ENCODE measurements around the gene PTH2R. TPM values are rescaled to one million over a fixed set of nuclear protein-coding genes. Genes with fewer than 3 reads are reported as not detected.
A peak's percentile ranks its signal among the peaks of the same experiment; 100 is the strongest.
"Not testable (repeated sequence)": the region's sequence is repeated elsewhere in the genome, so short reads cannot be mapped to it uniquely, and the experiment has no call there.

The PTH2R gene
- total and polyA plus RNA-seq, 2 experiments from 2014 or later, result 0.18 to 0.38 TPM

DNA sequence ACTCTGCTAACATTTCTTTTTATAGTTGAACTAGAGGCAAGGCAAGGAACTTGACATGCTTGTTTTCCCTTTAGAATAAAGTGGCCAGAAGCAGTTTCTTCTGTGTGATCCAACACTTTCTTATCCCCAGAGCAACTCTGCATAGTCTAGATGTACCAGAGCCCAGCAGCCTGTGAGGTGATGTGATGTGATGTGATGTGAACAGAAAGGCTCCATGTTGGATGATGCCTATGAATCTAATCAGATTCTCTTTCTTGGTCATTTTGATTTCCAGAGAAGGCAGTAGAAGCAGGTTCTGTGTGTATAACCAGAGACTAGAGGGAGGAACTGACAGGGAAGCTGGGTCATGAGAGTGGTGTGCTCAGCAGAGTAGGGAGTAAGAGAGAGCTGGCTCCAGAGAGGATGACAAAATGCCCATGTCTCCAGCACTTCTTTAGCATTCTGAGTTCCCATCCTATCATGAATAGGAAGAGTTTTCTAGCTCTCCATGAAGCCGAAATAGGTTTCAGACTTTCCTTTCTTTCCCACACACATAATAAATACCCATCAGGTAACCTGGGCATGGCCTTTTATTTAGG, 31.0 kb upstream of the PTH2R start:
- ATAC-seq, result peak; percentile 72

DNA sequence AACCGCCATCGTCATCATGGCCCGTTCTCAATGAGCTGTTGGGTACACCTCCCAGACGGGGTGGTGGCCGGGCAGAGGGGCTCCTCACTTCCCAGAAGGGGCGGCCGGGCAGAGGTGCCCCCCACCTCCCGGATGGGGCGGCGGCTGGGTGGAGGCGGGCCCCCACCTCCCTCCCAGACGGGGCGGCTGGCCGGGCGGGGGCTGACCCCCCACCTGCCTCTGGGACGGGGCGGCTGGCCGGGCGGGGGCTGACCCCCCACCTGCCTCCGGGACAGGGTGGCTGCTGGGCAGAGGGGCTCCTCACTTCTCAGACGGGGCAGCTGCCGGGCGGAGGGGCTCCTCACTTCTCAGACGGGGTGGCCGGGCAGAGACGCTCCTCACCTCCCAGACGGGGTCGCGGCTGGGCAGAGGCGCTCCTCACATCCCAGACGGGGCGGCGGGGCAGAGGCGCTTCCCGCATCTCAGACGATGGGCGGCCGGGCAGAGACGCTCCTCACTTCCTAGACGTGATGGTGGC, 29.2 kb upstream of the PTH2R start:
- peaks cover 15% of the 10 kb centered on the region for H3K4me1 ChIP-seq (ENCODE audit: insufficient read depth)
- H3F3A ChIP-seq (replicated peaks; ENCODE audit: low read depth); H3K27ac Mint-ChIP-seq; H3K4me2 ChIP-seq; ATAC-seq; H3K27ac ChIP-seq (ENCODE audit: low read depth); H3K27me3 ChIP-seq (ENCODE audit: insufficient read depth); H3K27me3 Mint-ChIP-seq (ENCODE audit: insufficient read depth, low read depth, poor library complexity); H3K79me2 ChIP-seq (replicated peaks; ENCODE audit: insufficient read depth); H3K4me3 Mint-ChIP-seq; H3K4me3 ChIP-seq; DNase-seq (ENCODE audit: low spot score); H4K20me1 ChIP-seq (replicated peaks; ENCODE audit: insufficient read depth); H2AFZ ChIP-seq; H3K36me3 ChIP-seq (ENCODE audit: insufficient read depth); H3K9me2 ChIP-seq (ENCODE audit: insufficient read depth): not testable (repeated sequence)
- Mint-ChIP-seq H3K9me3 (peaks cover 18% of the 10 kb centered on the region), H3K36me3 (ENCODE audit: low read depth) (peaks cover 15% of the 10 kb centered on the region; the same call in 2 of the 3 replicates), H3K4me1 (peaks cover 21% of the 10 kb centered on the region)

More for the DNA sequence above, 31.0 kb upstream of the PTH2R start:
- H3F3A ChIP-seq (replicated peaks; ENCODE audit: low read depth), result 0 out of 2 replicates have a peak, but pooled peaks cover 4% of the 10 kb centered on the region
- H3K4me1 ChIP-seq (ENCODE audit: insufficient read depth), result peaks cover 15% of the 10 kb centered on the region
- Mint-ChIP-seq H3K4me1 (peaks cover 21% of the 10 kb centered on the region), H3K4me3 (no peak overlapping the region), H3K27ac (peak overlapping the region; percentile 42; the same call in 1 of the 2 replicates), H3K27me3 (ENCODE audit: insufficient read depth, low read depth, poor library complexity) (no peaks in the 10 kb centered on the region), H3K9me3 (peaks cover 18% of the 10 kb centered on the region), H3K36me3 (ENCODE audit: low read depth) (peaks cover 15% of the 10 kb centered on the region; the same call in 2 of the 3 replicates)
- TF ChIP-seq, protein P1, sequence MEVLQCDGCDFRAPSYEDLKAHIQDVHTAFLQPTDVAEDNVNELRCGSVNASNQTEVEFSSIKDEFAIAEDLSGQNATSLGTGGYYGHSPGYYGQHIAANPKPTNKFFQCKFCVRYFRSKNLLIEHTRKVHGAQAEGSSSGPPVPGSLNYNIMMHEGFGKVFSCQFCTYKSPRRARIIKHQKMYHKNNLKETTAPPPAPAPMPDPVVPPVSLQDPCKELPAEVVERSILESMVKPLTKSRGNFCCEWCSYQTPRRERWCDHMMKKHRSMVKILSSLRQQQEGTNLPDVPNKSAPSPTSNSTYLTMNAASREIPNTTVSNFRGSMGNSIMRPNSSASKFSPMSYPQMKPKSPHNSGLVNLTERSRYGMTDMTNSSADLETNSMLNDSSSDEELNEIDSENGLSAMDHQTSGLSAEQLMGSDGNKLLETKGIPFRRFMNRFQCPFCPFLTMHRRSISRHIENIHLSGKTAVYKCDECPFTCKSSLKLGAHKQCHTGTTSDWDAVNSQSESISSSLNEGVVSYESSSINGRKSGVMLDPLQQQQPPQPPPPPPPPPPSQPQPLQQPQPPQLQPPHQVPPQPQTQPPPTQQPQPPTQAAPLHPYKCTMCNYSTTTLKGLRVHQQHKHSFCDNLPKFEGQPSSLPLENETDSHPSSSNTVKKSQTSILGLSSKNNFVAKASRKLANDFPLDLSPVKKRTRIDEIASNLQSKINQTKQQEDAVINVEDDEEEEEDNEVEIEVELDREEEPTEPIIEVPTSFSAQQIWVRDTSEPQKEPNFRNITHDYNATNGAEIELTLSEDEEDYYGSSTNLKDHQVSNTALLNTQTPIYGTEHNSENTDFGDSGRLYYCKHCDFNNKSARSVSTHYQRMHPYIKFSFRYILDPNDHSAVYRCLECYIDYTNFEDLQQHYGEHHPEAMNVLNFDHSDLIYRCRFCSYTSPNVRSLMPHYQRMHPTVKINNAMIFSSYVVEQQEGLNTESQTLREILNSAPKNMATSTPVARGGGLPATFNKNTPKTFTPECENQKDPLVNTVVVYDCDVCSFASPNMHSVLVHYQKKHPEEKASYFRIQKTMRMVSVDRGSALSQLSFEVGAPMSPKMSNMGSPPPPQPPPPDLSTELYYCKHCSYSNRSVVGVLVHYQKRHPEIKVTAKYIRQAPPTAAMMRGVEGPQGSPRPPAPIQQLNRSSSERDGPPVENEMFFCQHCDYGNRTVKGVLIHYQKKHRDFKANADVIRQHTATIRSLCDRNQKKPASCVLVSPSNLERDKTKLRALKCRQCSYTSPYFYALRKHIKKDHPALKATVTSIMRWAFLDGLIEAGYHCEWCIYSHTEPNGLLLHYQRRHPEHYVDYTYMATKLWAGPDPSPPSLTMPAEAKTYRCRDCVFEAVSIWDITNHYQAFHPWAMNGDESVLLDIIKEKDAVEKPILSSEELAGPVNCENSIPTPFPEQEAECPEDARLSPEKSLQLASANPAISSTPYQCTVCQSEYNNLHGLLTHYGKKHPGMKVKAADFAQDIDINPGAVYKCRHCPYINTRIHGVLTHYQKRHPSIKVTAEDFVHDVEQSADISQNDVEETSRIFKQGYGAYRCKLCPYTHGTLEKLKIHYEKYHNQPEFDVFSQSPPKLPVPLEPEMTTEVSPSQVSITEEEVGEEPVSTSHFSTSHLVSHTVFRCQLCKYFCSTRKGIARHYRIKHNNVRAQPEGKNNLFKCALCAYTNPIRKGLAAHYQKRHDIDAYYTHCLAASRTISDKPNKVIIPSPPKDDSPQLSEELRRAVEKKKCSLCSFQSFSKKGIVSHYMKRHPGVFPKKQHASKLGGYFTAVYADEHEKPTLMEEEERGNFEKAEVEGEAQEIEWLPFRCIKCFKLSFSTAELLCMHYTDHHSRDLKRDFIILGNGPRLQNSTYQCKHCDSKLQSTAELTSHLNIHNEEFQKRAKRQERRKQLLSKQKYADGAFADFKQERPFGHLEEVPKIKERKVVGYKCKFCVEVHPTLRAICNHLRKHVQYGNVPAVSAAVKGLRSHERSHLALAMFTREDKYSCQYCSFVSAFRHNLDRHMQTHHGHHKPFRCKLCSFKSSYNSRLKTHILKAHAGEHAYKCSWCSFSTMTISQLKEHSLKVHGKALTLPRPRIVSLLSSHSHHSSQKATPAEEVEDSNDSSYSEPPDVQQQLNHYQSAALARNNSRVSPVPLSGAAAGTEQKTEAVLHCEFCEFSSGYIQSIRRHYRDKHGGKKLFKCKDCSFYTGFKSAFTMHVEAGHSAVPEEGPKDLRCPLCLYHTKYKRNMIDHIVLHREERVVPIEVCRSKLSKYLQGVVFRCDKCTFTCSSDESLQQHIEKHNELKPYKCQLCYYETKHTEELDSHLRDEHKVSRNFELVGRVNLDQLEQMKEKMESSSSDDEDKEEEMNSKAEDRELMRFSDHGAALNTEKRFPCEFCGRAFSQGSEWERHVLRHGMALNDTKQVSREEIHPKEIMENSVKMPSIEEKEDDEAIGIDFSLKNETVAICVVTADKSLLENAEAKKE (CRISPR knock-in tag; IDR thresholded peaks at IDR 0.05), result peak; percentile 38; the same call in 1 of the 2 replicates
- no peak for TF ChIP-seq STAT1 (IDR thresholded peaks at IDR 0.05; ENCODE audit: unreplicated experiment)
- H3K79me2 ChIP-seq (replicated peaks; ENCODE audit: insufficient read depth), result no peaks in the 10 kb centered on the region
- DNase-seq (ENCODE audit: low spot score), result no peak
- no peaks in the 10 kb centered on the region for H3K27me3 ChIP-seq (ENCODE audit: insufficient read depth)
- H3K36me3 ChIP-seq (ENCODE audit: insufficient read depth), result no peaks in the 10 kb centered on the region
- peak overlapping the region; percentile 23; the same call in 1 of the 2 replicates for H3K27ac ChIP-seq (ENCODE audit: low read depth)
- H2AFZ ChIP-seq, result peak overlapping the region; percentile 75; the same call in 1 of the 2 replicates
- peak overlapping the region; percentile 10 for H3K4me2 ChIP-seq
- H3K4me3 ChIP-seq, result no peak overlapping the region
- H4K20me1 ChIP-seq (replicated peaks; ENCODE audit: insufficient read depth), result no peaks in the 10 kb centered on the region
- no peaks in the 10 kb centered on the region for H3K9me2 ChIP-seq (ENCODE audit: insufficient read depth)

Data from GM23338 (cell line).